Heart left ventricle (tissue), 13 donors: ENCODE data around the gene CINP.

Source experiments
- POLR2A ChIP-seq, 2 donors: fragments of 450-650 bp; IDR thresholded peaks; one replicate each; pipeline ENCODE4 v1.6.1; 2017; ENCODE audit warnings: antibody characterized with exemption in 2 of 2, mild to moderate bottlenecking in 2 of 2, moderate library complexity in 2 of 2
- TF ChIP-seq, protein P1 (sequence below), 12 donors: fragments of 200-600 bp; sonication (generic) in 4 of 12; IDR thresholded peaks; one replicate each; pipeline versions ENCODE4 v1.5.0 to v1.8.0; 2018 to 2022; ENCODE audit warnings: antibody characterized with exemption in 12 of 12, mild to moderate bottlenecking in 5 of 12
- donor health status: ischemic (EF 13 %, LVEDD 7.1; RV severe dilation, severe dysfunction).
- donor health status: DM: no; HTN: yes; CAD: no.
- donor health status: DM: no; HTN: no; CAD: no.
- donor health status: ischemic (EF 25% LVEDD 6.9; RV normal size, moderate dysfunction).
- donor health status: ischemic (EF 25% LVEDD 5.7; RV mildly dilated, moderate dysfunction).
- donor health status: ischemic (EF 35%, LVEDD 5.7; RV mildly dilated, moderate dysfunction).
- donor health status: nonischemic (EF 11% LVEDD 7.7; RV severe dilation, severe dysfunction).
- donor health status: DM: yes; HTN: yes; CAD: no.
- donor health status: PGD.
- donor health status: ischemic (EF 29% LVEDD 5.4; RV normal size, mild dysfunction).
- donor health status: nonischemic (EF 23%, LVEDD 6.1; RV moderate dilation, normal function).

DNA sequence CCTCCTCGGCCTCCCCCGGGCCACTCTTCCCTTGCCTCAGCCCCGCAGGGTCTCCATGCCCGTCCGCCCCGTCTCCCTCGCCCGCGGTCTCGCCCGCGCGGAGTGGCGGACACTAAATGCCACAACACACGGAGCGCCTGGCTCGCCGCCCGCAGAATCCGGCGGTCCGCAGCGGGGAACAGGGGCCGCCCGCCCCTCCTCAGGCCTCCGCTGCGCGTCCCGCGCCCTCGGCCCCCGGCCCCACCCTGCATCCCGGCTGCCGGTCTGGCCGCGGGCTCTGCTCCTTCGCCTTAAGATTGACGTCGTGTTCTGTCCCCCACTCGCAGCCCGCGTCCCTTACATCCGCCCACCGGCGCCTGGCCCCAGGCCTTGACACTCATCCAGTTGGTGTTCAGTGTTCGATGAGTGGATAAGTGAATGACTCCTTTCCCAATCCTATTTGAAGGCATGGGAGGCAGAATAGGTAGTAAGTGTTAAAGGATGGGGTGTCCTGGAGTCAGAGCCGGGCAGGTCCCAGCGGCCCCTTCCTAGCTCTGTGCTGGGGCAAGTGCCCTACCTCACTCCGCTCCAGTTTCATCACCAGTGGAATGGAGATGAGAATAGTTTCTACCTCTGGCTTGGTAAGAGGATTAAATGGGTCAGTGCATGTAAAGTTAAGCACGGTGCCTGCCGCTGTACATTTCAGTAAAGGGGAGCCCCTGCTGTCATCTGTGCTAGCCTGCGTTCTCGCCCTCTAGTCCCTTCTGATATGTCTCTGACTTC, 673 bp upstream of the CINP start:
- TF ChIP-seq, protein P1, sequence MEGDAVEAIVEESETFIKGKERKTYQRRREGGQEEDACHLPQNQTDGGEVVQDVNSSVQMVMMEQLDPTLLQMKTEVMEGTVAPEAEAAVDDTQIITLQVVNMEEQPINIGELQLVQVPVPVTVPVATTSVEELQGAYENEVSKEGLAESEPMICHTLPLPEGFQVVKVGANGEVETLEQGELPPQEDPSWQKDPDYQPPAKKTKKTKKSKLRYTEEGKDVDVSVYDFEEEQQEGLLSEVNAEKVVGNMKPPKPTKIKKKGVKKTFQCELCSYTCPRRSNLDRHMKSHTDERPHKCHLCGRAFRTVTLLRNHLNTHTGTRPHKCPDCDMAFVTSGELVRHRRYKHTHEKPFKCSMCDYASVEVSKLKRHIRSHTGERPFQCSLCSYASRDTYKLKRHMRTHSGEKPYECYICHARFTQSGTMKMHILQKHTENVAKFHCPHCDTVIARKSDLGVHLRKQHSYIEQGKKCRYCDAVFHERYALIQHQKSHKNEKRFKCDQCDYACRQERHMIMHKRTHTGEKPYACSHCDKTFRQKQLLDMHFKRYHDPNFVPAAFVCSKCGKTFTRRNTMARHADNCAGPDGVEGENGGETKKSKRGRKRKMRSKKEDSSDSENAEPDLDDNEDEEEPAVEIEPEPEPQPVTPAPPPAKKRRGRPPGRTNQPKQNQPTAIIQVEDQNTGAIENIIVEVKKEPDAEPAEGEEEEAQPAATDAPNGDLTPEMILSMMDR (IDR thresholded peaks at IDR 0.05), result no peak
- no peak for TF ChIP-seq POLR2A (IDR thresholded peaks at IDR 0.05)
